B cell (primary cell): ENCODE data around the gene MYL5. TPM values are rescaled to one million over a fixed set of nuclear protein-coding genes. Genes with fewer than 3 reads are reported as not detected.
A peak's percentile ranks its signal among the peaks of the same experiment; 100 is the strongest.

Experiments used
- ATAC-seq: fragments of 200-7000 bp; cut with Tn5 transposase; one replicate; pipeline ENCODE4 v1.10.0; 2021; ENCODE audit warnings: low read depth, mild to moderate bottlenecking, moderate number of reproducible peaks, moderate library complexity
- CTCF ChIA-PET: fragments of 350-600 bp; sonication (Branson Sonifier 250); formaldehyde crosslinking; loops from one replicate; lab custom pipeline; 2021; ENCODE audit warnings: antibody characterized with exemption, inconsistent platforms; lab: Charles Lee
- POLR2A ChIA-PET: fragments of 350-600 bp; sonication (Branson Sonifier 250); formaldehyde crosslinking; loops from one replicate; lab custom pipeline; 2021; ENCODE audit warnings: antibody characterized with exemption; lab: Charles Lee
- DNase-seq: peaks from one replicate; pipeline ENCODE4 v3.0.0; 2013
- H2AFZ ChIP-seq: 2 replicates; pipeline ENCODE4 v1.6.1; 2012; ENCODE audit warnings: mild to moderate bottlenecking, low read depth, low read length; ENCODE audit not compliant: insufficient read depth, poor library complexity, severe bottlenecking
- H3K27ac ChIP-seq, 2 donors: 1 replicate in 1 of 2; 2 replicates in 1 of 2; pipeline ENCODE4 v1.5.1; 2012 to 2013; ENCODE audit warnings: low read length in 2 of 2, mild to moderate bottlenecking in 2 of 2, moderate library complexity in 1 of 2
- H3K27me3 ChIP-seq, 4 experiments: fragments of 200-600 bp in 1 of 4; sonication (generic) in 1 of 4; replicated peaks in 1 of 4; 1 replicate in 2 of 4; 2 replicates in 2 of 4; pipeline versions ENCODE4 v1.6.1 to v1.7.0; 2013 to 2016; ENCODE audit warnings: low read length in 3 of 4, mild to moderate bottlenecking in 2 of 4, mixed read lengths in 1 of 4, moderate library complexity in 1 of 4; ENCODE audit not compliant: insufficient read depth in 4 of 4, control insufficient read depth in 3 of 4; ENCODE audit errors: control extremely low read depth in 1 of 4
- H3K36me3 ChIP-seq, 2 experiments: replicated peaks in 1 of 2; 1 replicate in 1 of 2; 2 replicates in 1 of 2; pipeline versions ENCODE4 v1.6.1 to v1.7.1; 2013; ENCODE audit warnings: low read length in 1 of 2; ENCODE audit not compliant: insufficient read depth in 2 of 2, control insufficient read depth in 1 of 2; ENCODE audit errors: control extremely low read depth in 1 of 2, extremely low read depth in 1 of 2
- H3K4me1 ChIP-seq, 2 donors: fragments of 200-600 bp in 1 of 2; sonication (generic) in 1 of 2; 1 replicate in 1 of 2; 2 replicates in 1 of 2; pipeline versions ENCODE4 v1.5.1 to v1.6.1; 2013 to 2017; ENCODE audit warnings: low read length in 2 of 2; ENCODE audit not compliant: control insufficient read depth in 2 of 2, insufficient read depth in 2 of 2
- H3K4me2 ChIP-seq: replicated peaks from 2 replicates; pipeline ENCODE3; 2012; ENCODE audit warnings: mild to moderate bottlenecking, low read depth, low read length; ENCODE audit not compliant: poor library complexity, severe bottlenecking
- H3K4me3 ChIP-seq, 5 experiments: fragments of 200-600 bp in 1 of 5; sonication (generic) in 1 of 5; 1 replicate in 3 of 5; 2 replicates in 2 of 5; pipeline versions ENCODE4 v1.5.1 to v1.7.0; 2011 to 2016; ENCODE audit warnings: low read length in 4 of 5, mild to moderate bottlenecking in 4 of 5, low read depth in 2 of 5, control low read depth in 1 of 5, moderate library complexity in 1 of 5; ENCODE audit not compliant: insufficient read depth in 1 of 5; ENCODE audit errors: control extremely low read depth in 1 of 5, extremely low read depth in 1 of 5
- H3K79me2 ChIP-seq: fragments of 200-600 bp; sonication (generic); one replicate; pipeline ENCODE4 v1.6.0; 2016; ENCODE audit warnings: low read length; ENCODE audit not compliant: control insufficient read depth, insufficient read depth
- H3K9ac ChIP-seq: fragments of 200-600 bp; sonication (generic); 2 replicates; pipeline ENCODE4 v1.6.1; 2017; ENCODE audit warnings: mild to moderate bottlenecking, low read length, moderate library complexity
- H3K9me3 ChIP-seq, 3 donors: one replicate each; pipeline versions ENCODE4 v1.6.1 to v1.7.1; 2013; ENCODE audit warnings: low read length in 2 of 3; ENCODE audit not compliant: control insufficient read depth in 2 of 3, insufficient read depth in 1 of 3; ENCODE audit errors: control extremely low read depth in 1 of 3
- H4K20me1 ChIP-seq: 2 replicates; pipeline ENCODE4 v1.6.0; 2012; ENCODE audit warnings: mild to moderate bottlenecking, low read length; ENCODE audit not compliant: insufficient read depth, control insufficient read depth, poor library complexity, severe bottlenecking
- H3K27ac Mint-ChIP-seq: one replicate; pipeline ENCODE4 v1.8.0; 2021; ENCODE audit warnings: mixed read lengths
- H3K27me3 Mint-ChIP-seq: one replicate; pipeline ENCODE4 v1.8.0; 2021; ENCODE audit warnings: mixed read lengths
- H3K4me1 Mint-ChIP-seq: one replicate; pipeline ENCODE4 v1.8.0; 2021; ENCODE audit warnings: mixed read lengths
- H3K4me3 Mint-ChIP-seq: one replicate; pipeline ENCODE4 v1.8.0; 2021; ENCODE audit warnings: mixed read lengths
- H3K9me3 Mint-ChIP-seq: one replicate; pipeline ENCODE4 v1.8.0; 2022; ENCODE audit warnings: mixed read lengths; ENCODE audit not compliant: insufficient read depth
- EZH2 ChIP-seq: IDR thresholded peaks from 2 replicates; pipeline ENCODE4 v1.6.1; 2012; ENCODE audit warnings: borderline replicate concordance, low read depth, mild to moderate bottlenecking, moderate library complexity, low read length; ENCODE audit not compliant: insufficient read depth, poor library complexity, severe bottlenecking
- WGBS: methylation state at CpG from one replicate; pipeline ENCODE4 v1.1.5; 2013; ENCODE audit warnings: missing lambda C conversion rate; ENCODE audit not compliant: insufficient coverage; 5-methylcytosine and 5-hydroxymethylcytosine counted together
- intact Hi-C: fragments of 100-400 bp; cut with micrococcal nuclease; formaldehyde crosslinking; loops from one replicate; pipeline ENCODE4 v1.10.0; 2022
- polyA plus RNA-seq: library from polyadenylated mRNA; depleted of rRNA; stranded (reverse); fragments of >200 nt; gene quantifications from 2 replicates; pipeline ENCODE4 v1.2.3, GENCODE V29; 2012
- total RNA-seq, 2 donors: library from RNA; stranded (reverse); fragments of 120-200 nt in 1 of 2; gene quantifications; 1 replicate in 1 of 2; 2 replicates in 1 of 2; pipeline versions ENCODE4 v1.2.3 to v1.2.4, GENCODE V29; 2013 to 2022
- TF ChIP-seq, protein P1 (sequence below): fragments of 200-600 bp; IDR thresholded peaks from one replicate; pipeline ENCODE4 v1.8.0; 2022; ENCODE audit warnings: antibody characterized with exemption, mild to moderate bottlenecking

MYL5 gene
- total and polyA plus RNA-seq, 2 donors (not counting 1 experiment from before 2014, with no cell fraction given) = 16.9 to 38.3 TPM

DNA sequence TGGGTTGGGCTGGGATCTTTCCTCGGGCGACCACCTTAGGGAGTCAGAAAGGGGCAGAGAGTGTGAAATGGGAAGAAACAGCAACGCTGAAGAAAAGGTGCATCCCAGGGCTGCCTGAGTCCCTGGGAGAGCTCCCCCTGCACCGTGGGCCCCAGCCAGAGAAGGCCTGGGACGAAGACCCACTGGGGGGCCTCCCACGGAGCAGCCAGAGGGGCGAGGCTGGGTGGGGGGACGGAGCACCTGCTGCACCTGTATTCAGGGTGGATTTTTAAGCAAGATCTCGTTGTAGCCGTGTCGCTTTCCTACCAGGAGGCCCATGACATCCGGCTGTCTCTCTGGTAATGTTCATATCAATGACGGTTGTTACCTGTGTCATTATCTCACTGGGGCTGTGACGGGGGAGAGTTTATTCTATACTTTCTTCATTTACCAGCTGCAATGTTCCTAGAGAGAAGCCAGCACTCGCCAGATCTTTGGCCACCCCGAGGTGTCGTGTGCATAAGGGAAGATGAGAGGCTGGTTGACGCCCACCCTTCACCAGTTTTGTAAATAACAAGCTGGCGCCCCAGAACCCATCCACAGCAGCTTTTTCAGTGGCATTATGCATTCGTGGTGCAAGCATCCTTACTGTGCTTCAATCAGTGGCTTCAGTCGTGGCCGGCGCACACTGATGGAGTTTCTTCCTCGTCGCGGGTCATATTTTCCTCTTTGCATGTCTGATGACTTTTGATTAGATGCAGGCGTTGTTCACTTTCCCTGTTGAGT lies 25.7 kb downstream of the MYL5 start:
- Histone ChIP-seq H3K79me2 (peaks cover 3% of the 10 kb centered on the region), H3K9ac (no peak overlapping the region), H2AFZ (peak overlapping the region; percentile 61), H4K20me1 (no peaks in the 10 kb centered on the region), H3K4me3 (peak overlapping the region in 1 of 5 experiments; percentile 48), H3K36me3 (no peaks in the 10 kb centered on the region), H3K9me3 (no peaks in the 10 kb centered on the region), H3K27ac (peak overlapping the region; percentile 68 to 73), H3K27me3 (no peaks in the 10 kb centered on the region), H3K4me1 (peaks cover 18 to 24% of the 10 kb centered on the region in 2 donors), H3K4me2 (peak overlapping the region; percentile 62)
- intact Hi-C loops = loop anchor here (1.0 to 10.0 kb wide), 2 partner anchors 235 to 287 kb away; partner anchors contain the start of genes GAK, IDUA and TMEM175
- POLR2A ChIA-PET = interaction anchor here (1.9 kb wide), 1 partner anchor 13 kb away, joined by 6 read pairs; no protein-coding TSS in a partner anchor
- no peaks in the 10 kb centered on the region for H3K27me3 Mint-ChIP-seq
- ATAC-seq (no peak), DNase-seq (no peak)
- H3K4me3 Mint-ChIP-seq = peak overlapping the region; percentile 77
- CTCF ChIA-PET = interaction anchor here (0.7 to 3.1 kb wide), 3 partner anchors 16 to 287 kb away, joined by 3 to 13 read pairs (median 5); partner anchors contain the start of gene IDUA
- H3K4me1 Mint-ChIP-seq = peaks cover 22% of the 10 kb centered on the region
- WGBS = 91% methylated on average over 13 of the region's 27 CpGs
- no peak for TF ChIP-seq EZH2
- TF ChIP-seq, protein P1, sequence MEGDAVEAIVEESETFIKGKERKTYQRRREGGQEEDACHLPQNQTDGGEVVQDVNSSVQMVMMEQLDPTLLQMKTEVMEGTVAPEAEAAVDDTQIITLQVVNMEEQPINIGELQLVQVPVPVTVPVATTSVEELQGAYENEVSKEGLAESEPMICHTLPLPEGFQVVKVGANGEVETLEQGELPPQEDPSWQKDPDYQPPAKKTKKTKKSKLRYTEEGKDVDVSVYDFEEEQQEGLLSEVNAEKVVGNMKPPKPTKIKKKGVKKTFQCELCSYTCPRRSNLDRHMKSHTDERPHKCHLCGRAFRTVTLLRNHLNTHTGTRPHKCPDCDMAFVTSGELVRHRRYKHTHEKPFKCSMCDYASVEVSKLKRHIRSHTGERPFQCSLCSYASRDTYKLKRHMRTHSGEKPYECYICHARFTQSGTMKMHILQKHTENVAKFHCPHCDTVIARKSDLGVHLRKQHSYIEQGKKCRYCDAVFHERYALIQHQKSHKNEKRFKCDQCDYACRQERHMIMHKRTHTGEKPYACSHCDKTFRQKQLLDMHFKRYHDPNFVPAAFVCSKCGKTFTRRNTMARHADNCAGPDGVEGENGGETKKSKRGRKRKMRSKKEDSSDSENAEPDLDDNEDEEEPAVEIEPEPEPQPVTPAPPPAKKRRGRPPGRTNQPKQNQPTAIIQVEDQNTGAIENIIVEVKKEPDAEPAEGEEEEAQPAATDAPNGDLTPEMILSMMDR = no peak
- H3K9me3 Mint-ChIP-seq = no peaks in the 10 kb centered on the region
- peak overlapping the region; percentile 80 for H3K27ac Mint-ChIP-seq
